ENCODE results near the gene TLK1. TPM values are rescaled to one million over a fixed set of nuclear protein-coding genes. Genes with fewer than 3 reads are reported as not detected.

The TLK1 gene
- total RNA-seq, 2 donors from 2014 or later, result 85.4 to 85.8 TPM

DNA sequence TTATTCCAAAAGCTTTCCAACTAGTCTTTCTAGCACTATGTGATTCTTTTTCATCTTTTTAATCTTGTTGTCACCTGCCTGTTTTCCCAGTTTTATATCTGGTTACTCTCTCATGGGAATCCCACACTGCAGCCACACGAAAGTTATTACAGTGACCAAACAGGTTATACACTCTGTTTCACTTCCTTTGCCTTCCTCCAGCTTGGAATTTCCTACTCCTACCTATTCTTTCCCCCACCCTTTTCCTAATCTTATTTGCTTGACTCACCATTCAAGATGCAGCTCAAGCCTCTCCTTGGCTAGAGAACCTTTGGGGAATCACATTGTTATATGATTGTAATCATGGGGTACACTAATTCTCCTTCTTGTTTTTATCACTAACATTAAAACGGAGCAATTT, 13.4 kb upstream of the TLK1 start:
- Histone ChIP-seq H3K36me3 (ENCODE audit: control insufficient read depth, insufficient read depth, low read length) (no peaks in the 10 kb centered on the region), H3K4me3 (ENCODE audit: low read length) (no peak overlapping the region), H3K9me3 (ENCODE audit: control insufficient read depth, low read length) (no peaks in the 10 kb centered on the region), H3K4me1 (ENCODE audit: control insufficient read depth, insufficient read depth, low read length) (no peaks in the 10 kb centered on the region), H3K9ac (ENCODE audit: extremely low read depth, low read length, poor library complexity, severe bottlenecking) (no peak overlapping the region), H3K27me3 (ENCODE audit: control insufficient read depth, insufficient read depth, low read length, poor library complexity, severe bottlenecking) (no peaks in the 10 kb centered on the region), H3K27ac (ENCODE audit: low read depth, low read length) (no peak overlapping the region)
- Mint-ChIP-seq H3K9me3 (no peaks in the 10 kb centered on the region), H3K4me3 (no peak overlapping the region), H3K27me3 (ENCODE audit: insufficient read depth) (no peaks in the 10 kb centered on the region), H3K27ac (no peak overlapping the region), H3K36me3 (ENCODE audit: low read depth) (no peaks in the 10 kb centered on the region), H3K4me1 (peaks cover 2% of the 10 kb centered on the region)
- DNase-seq, result no peak
- TF ChIP-seq, protein P1, sequence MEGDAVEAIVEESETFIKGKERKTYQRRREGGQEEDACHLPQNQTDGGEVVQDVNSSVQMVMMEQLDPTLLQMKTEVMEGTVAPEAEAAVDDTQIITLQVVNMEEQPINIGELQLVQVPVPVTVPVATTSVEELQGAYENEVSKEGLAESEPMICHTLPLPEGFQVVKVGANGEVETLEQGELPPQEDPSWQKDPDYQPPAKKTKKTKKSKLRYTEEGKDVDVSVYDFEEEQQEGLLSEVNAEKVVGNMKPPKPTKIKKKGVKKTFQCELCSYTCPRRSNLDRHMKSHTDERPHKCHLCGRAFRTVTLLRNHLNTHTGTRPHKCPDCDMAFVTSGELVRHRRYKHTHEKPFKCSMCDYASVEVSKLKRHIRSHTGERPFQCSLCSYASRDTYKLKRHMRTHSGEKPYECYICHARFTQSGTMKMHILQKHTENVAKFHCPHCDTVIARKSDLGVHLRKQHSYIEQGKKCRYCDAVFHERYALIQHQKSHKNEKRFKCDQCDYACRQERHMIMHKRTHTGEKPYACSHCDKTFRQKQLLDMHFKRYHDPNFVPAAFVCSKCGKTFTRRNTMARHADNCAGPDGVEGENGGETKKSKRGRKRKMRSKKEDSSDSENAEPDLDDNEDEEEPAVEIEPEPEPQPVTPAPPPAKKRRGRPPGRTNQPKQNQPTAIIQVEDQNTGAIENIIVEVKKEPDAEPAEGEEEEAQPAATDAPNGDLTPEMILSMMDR (conservative IDR thresholded peaks at IDR 0.05), result no peak
- 69 to 80% methylated on average over 2 of the region's 2 CpGs for WGBS, 2 experiments (ENCODE audit: insufficient coverage in 1 of 2, insufficient read length in 1 of 2)

GRCh38 chr2:171173087-171173486, 12.4 kb upstream of the TLK1 start:
- H3K4me1 ChIP-seq (ENCODE audit: control insufficient read depth, insufficient read depth, low read length), result no peaks in the 10 kb centered on the region
- H3K9me3 Mint-ChIP-seq, result no peaks in the 10 kb centered on the region
- no peak overlapping the region for H3K4me3 Mint-ChIP-seq
- no peak overlapping the region for H3K27ac ChIP-seq (ENCODE audit: low read depth, low read length)
- no peaks in the 10 kb centered on the region for H3K27me3 ChIP-seq (ENCODE audit: control insufficient read depth, insufficient read depth, low read length, poor library complexity, severe bottlenecking)
- 80 to 90% methylated on average over 1 of the region's 1 CpG for WGBS, 2 experiments (ENCODE audit: insufficient coverage in 1 of 2, insufficient read length in 1 of 2)
- H3K4me3 ChIP-seq (ENCODE audit: low read length), result no peak overlapping the region
- no peak for DNase-seq
- H3K36me3 Mint-ChIP-seq (ENCODE audit: low read depth), result no peaks in the 10 kb centered on the region
- H3K4me1 Mint-ChIP-seq, result peaks cover 2% of the 10 kb centered on the region
- TF ChIP-seq, protein P1 (conservative IDR thresholded peaks at IDR 0.05), result no peak
- no peak overlapping the region for H3K27ac Mint-ChIP-seq
- H3K36me3 ChIP-seq (ENCODE audit: control insufficient read depth, insufficient read depth, low read length), result no peaks in the 10 kb centered on the region
- H3K27me3 Mint-ChIP-seq (ENCODE audit: insufficient read depth), result no peaks in the 10 kb centered on the region
- H3K9ac ChIP-seq (ENCODE audit: extremely low read depth, low read length, poor library complexity, severe bottlenecking), result no peak overlapping the region
- H3K9me3 ChIP-seq (ENCODE audit: control insufficient read depth, low read length), result no peaks in the 10 kb centered on the region

DNA sequence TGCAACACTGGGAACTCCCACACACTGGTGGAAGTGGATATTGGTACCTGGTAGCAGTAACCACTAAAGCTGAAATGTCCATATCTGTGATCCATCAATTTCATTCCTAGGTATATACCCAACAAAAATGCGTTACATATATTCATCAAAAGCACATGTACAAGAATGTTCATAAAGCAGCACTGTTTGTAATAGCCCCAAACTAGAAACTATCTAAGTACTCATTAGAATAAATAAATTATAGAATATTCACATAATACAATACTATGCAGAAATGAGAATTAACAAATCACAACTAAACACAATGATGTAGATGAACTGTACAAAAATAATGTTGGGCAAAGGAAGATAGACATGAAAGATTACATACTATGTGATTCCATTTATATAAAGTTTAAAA, 11.1 kb upstream of the TLK1 start:
- no peaks in the 10 kb centered on the region for H3K36me3 Mint-ChIP-seq (ENCODE audit: low read depth)
- Histone ChIP-seq H3K27me3 (ENCODE audit: control insufficient read depth, insufficient read depth, low read length, poor library complexity, severe bottlenecking) (no peaks in the 10 kb centered on the region), H3K36me3 (ENCODE audit: control insufficient read depth, insufficient read depth, low read length) (no peaks in the 10 kb centered on the region), H3K4me3 (ENCODE audit: low read length) (no peak overlapping the region), H3K9ac (ENCODE audit: extremely low read depth, low read length, poor library complexity, severe bottlenecking) (no peak overlapping the region), H3K27ac (ENCODE audit: low read depth, low read length) (no peak overlapping the region), H3K9me3 (ENCODE audit: control insufficient read depth, low read length) (no peaks in the 10 kb centered on the region), H3K4me1 (ENCODE audit: control insufficient read depth, insufficient read depth, low read length) (no peaks in the 10 kb centered on the region)
- TF ChIP-seq, protein P1 (conservative IDR thresholded peaks at IDR 0.05), result no peak
- H3K27ac Mint-ChIP-seq, result no peak overlapping the region
- WGBS, 2 experiments (ENCODE audit: insufficient coverage in 1 of 2, insufficient read length in 1 of 2), result 86% methylated on average over 1 of the region's 1 CpG; no CpG with 5 or more reads in 1 of the 2 experiments
- H3K4me1 Mint-ChIP-seq, result peaks cover 2% of the 10 kb centered on the region
- no peak overlapping the region for H3K4me3 Mint-ChIP-seq
- H3K9me3 Mint-ChIP-seq, result no peaks in the 10 kb centered on the region
- H3K27me3 Mint-ChIP-seq (ENCODE audit: insufficient read depth), result no peaks in the 10 kb centered on the region
- no peak for DNase-seq

Data from endodermal cell (in vitro differentiated cells).